Measurements from ENCODE around the gene SMIM36. TPM values are rescaled to one million over a fixed set of nuclear protein-coding genes. Genes with fewer than 3 reads are reported as not detected.
"Not testable (repeated sequence)": the region's sequence is repeated elsewhere in the genome, so short reads cannot be mapped to it uniquely, and the experiment has no call there.

The SMIM36 gene
- total and polyA plus RNA-seq, 2 of the 8 experiments (the other 6 are each of a cell fraction or from before 2014, with no cell fraction given) = not detected

- TF ChIP-seq HDAC6 (IDR thresholded peaks at IDR 0.05; ENCODE audit: low read depth, low read length) (no peak), POLR2A (IDR thresholded peaks at IDR 0.05; ENCODE audit: control extremely low read depth in 1 of 2, low read depth in 2 of 2, low read length in 2 of 2) (no peak)
- TF ChIP-seq, protein P1, sequence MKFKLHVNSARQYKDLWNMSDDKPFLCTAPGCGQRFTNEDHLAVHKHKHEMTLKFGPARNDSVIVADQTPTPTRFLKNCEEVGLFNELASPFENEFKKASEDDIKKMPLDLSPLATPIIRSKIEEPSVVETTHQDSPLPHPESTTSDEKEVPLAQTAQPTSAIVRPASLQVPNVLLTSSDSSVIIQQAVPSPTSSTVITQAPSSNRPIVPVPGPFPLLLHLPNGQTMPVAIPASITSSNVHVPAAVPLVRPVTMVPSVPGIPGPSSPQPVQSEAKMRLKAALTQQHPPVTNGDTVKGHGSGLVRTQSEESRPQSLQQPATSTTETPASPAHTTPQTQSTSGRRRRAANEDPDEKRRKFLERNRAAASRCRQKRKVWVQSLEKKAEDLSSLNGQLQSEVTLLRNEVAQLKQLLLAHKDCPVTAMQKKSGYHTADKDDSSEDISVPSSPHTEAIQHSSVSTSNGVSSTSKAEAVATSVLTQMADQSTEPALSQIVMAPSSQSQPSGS (IDR thresholded peaks at IDR 0.05; ENCODE audit: low read length) = no peak
Measured at GRCh38 chr17:55405600-55405999, 105.7 kb downstream of the SMIM36 start (continued).

DNA sequence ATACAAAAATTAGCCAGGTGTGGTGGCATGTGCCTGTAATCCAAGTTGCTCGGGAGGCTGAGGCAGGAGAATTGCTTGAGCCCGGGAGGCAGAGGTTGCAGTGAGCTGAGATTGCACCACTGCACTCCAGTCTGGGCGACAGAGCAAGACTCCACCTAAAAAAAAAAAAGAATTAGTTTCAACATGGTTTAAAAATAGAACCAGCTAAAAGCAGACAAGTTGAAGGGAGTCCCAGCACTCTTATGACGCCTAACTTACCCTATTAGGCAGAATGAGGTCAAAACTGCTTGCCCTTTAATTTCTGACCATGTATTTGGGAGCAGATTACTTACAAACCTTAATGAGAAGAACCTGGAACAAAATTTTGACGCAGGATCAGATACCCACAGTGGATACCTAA is 107.1 kb downstream of the SMIM36 start:
- H2BK120ac ChIP-seq (replicated peaks; ENCODE audit: low read depth, low read length); FAIRE-seq; H4K20me1 ChIP-seq (replicated peaks in 1 of 2; ENCODE audit: control insufficient read depth in 1 of 2, insufficient read depth in 2 of 2, low read length in 2 of 2); H3K27me3 ChIP-seq (replicated peaks in 1 of 4; ENCODE audit: control insufficient read depth in 3 of 4, extremely low read depth in 1 of 4, insufficient read depth in 3 of 4, low read length in 3 of 4); H3K9ac ChIP-seq (replicated peaks in 1 of 4; ENCODE audit: extremely low read depth in 1 of 4, low read depth in 3 of 4, low read length in 3 of 4); H2BK20ac ChIP-seq (ENCODE audit: low read length); H3K56ac ChIP-seq (replicated peaks; ENCODE audit: insufficient read length, low read depth, low read length); H3K18ac ChIP-seq (ENCODE audit: extremely low read depth, low read length); H2AK5ac ChIP-seq (ENCODE audit: low read depth, low read length); H2BK15ac ChIP-seq (ENCODE audit: low read length); H4K91ac ChIP-seq (replicated peaks; ENCODE audit: insufficient read length, low read length); H3K79me1 ChIP-seq (ENCODE audit: low read depth, low read length); H3K4me1 ChIP-seq (replicated peaks in 1 of 4; ENCODE audit: control insufficient read depth in 3 of 4, insufficient read depth in 4 of 4, low read length in 3 of 4); DNase-seq (ENCODE audit: low read depth in 1 of 2, low spot score in 2 of 2); CTCF ChIA-PET (ENCODE audit: partially characterized antibody); H2BK5ac ChIP-seq (ENCODE audit: low read depth, low read length); POLR2A ChIA-PET (ENCODE audit: partially characterized antibody); H3K14ac ChIP-seq (ENCODE audit: insufficient read length); H3K9me3 ChIP-seq (ENCODE audit: insufficient read depth in 2 of 2, low read depth in 1 of 2, low read length in 1 of 2); H3K79me2 ChIP-seq (ENCODE audit: control insufficient read depth in 1 of 2, insufficient read depth in 2 of 2, low read length in 2 of 2); H3K4me3 ChIP-seq (ENCODE audit: extremely low read depth in 1 of 4, insufficient read depth in 2 of 4, low read depth in 3 of 4, low read length in 4 of 4); H3K23ac ChIP-seq (ENCODE audit: insufficient read length); H3K23me2 ChIP-seq (ENCODE audit: low read depth, low read length); H2AFZ ChIP-seq (ENCODE audit: low read length); H4K8ac ChIP-seq (ENCODE audit: extremely low read depth, insufficient read depth, low read length); H3K4ac ChIP-seq (replicated peaks; ENCODE audit: insufficient read length, low read depth, low read length); H3K27ac ChIP-seq (ENCODE audit: low read depth, low read length); H4K5ac ChIP-seq (ENCODE audit: insufficient read length, low read depth, low read length); H3K4me2 ChIP-seq (ENCODE audit: insufficient read depth in 1 of 2, low read depth in 2 of 2, low read length in 2 of 2); H2BK12ac ChIP-seq (ENCODE audit: low read depth, low read length): not testable (repeated sequence)
- peaks cover 11 to 68% (median 36%) of the 10 kb centered on the region in 4 experiments; a peak in 7 of 8 replicates for H3K36me3 ChIP-seq (ENCODE audit: control insufficient read depth in 2 of 4, insufficient read depth in 4 of 4, low read length in 3 of 4)
- WGBS, 2 experiments (ENCODE audit: extremely low coverage in 1 of 2, insufficient coverage in 1 of 2, insufficient read length in 1 of 2, insufficient replicate concordance in 2 of 2, low coverage in 1 of 2, low lambda C conversion rate in 2 of 2, missing lambda C conversion rate in 1 of 2) = 90% methylated on average over 5 of the region's 5 CpGs; no CpG with 5 or more reads in 1 of the 2 experiments

Data from H1 (cell line).